CD4-positive, CD25-positive, alpha-beta regulatory T cell (primary cell): Measurements from ENCODE around the gene CCDC201. TPM values are rescaled to one million over a fixed set of nuclear protein-coding genes. Genes with fewer than 3 reads are reported as not detected.
"Not testable (repeated sequence)": the region's sequence is repeated elsewhere in the genome, so short reads cannot be mapped to it uniquely, and the experiment has no call there.

Source experiments
- ATAC-seq, 2 donors: fragments of 150-1000 bp; cut with Tn5 transposase; one replicate each; pipeline ENCODE4 v1.10.0; 2021; ENCODE audit warnings: low read depth in 2 of 2, moderate number of reproducible peaks in 2 of 2, moderate library complexity in 1 of 2
- DNase-seq, 3 donors: peaks; one replicate each; pipeline versions ENCODE4 v3.0.0 to v3.0.0-alpha.2; 2012 to 2022; ENCODE audit warnings: mixed read lengths in 1 of 3
- H3K27ac ChIP-seq: one replicate; pipeline ENCODE4 v1.7.0; 2013; ENCODE audit warnings: mild to moderate bottlenecking, low read length; ENCODE audit not compliant: insufficient read depth, poor library complexity, severe bottlenecking
- H3K27me3 ChIP-seq: one replicate; pipeline ENCODE4 v1.7.0; 2013; ENCODE audit warnings: low read length; ENCODE audit not compliant: control insufficient read depth, insufficient read depth
- H3K36me3 ChIP-seq: one replicate; pipeline ENCODE4 v1.7.0; 2013; ENCODE audit warnings: mild to moderate bottlenecking, low read length, moderate library complexity; ENCODE audit not compliant: control insufficient read depth, insufficient read depth
- H3K4me1 ChIP-seq: 2 replicates; pipeline ENCODE4 v1.7.0; 2013; ENCODE audit warnings: mild to moderate bottlenecking, low read length; ENCODE audit not compliant: insufficient read depth, control insufficient read depth, poor library complexity, severe bottlenecking
- H3K4me3 ChIP-seq: one replicate; pipeline ENCODE4 v1.7.0; 2013; ENCODE audit warnings: low read depth, mild to moderate bottlenecking, low read length, moderate library complexity
- H3K9me3 ChIP-seq, 2 experiments: 1 replicate in 1 of 2; 2 replicates in 1 of 2; pipeline ENCODE4 v1.7.0; 2013; ENCODE audit warnings: low read length in 2 of 2, mild to moderate bottlenecking in 1 of 2, moderate library complexity in 1 of 2; ENCODE audit not compliant: control insufficient read depth in 2 of 2
- H3K27ac Mint-ChIP-seq, 3 donors: one replicate each; pipeline ENCODE4 v1.8.0; 2020 to 2022; ENCODE audit warnings: mild to moderate bottlenecking in 3 of 3, mixed read lengths in 3 of 3, moderate library complexity in 2 of 3
- H3K27me3 Mint-ChIP-seq: one replicate; pipeline ENCODE4 v1.8.0; 2022; ENCODE audit warnings: mild to moderate bottlenecking, mixed read lengths
- H3K36me3 Mint-ChIP-seq: one replicate; pipeline ENCODE4 v1.8.0; 2020; ENCODE audit warnings: mixed read lengths
- H3K4me1 Mint-ChIP-seq, 4 donors: one replicate each; pipeline ENCODE4 v1.8.0; 2020 to 2022; ENCODE audit warnings: mixed read lengths in 4 of 4, mild to moderate bottlenecking in 1 of 4
- H3K4me3 Mint-ChIP-seq, 4 donors: one replicate each; pipeline ENCODE4 v1.8.0; 2020 to 2022; ENCODE audit warnings: mild to moderate bottlenecking in 4 of 4, mixed read lengths in 4 of 4, moderate library complexity in 3 of 4
- H3K9me3 Mint-ChIP-seq, 7 donors: one replicate each; pipeline ENCODE4 v1.8.0; 2020 to 2022; ENCODE audit warnings: mixed read lengths in 7 of 7, mild to moderate bottlenecking in 3 of 7, moderate library complexity in 2 of 7
- polyA plus RNA-seq, 4 donors: library from polyadenylated mRNA; unstranded; fragments of 300-500 nt; fragmentation: Illumina TruSeq; gene quantifications; one replicate each; pipeline ENCODE4 v1.2.3, GENCODE V29; 2021
- total RNA-seq: library from RNA; stranded (reverse); gene quantifications from one replicate; pipeline ENCODE4 v1.2.3, GENCODE V29; 2022

CCDC201 gene
- total and polyA plus RNA-seq, 5 donors from 2014 or later: not detected

- H3K4me1 ChIP-seq, ATAC-seq, H3K9me3 Mint-ChIP-seq, H3K4me3 Mint-ChIP-seq, DNase-seq, H3K27ac Mint-ChIP-seq, H3K27ac ChIP-seq, H3K27me3 ChIP-seq, H3K36me3 ChIP-seq, H3K9me3 ChIP-seq, H3K36me3 Mint-ChIP-seq, H3K4me1 Mint-ChIP-seq, H3K4me3 ChIP-seq: not testable (repeated sequence)
- peaks cover 10% of the 10 kb centered on the region for H3K27me3 Mint-ChIP-seq
Observed at GRCh38 chr7:45846536-45846935, 26.3 kb downstream of the CCDC201 start.

- not testable (repeated sequence) for H3K27ac ChIP-seq, H3K36me3 ChIP-seq, H3K27ac Mint-ChIP-seq, DNase-seq, H3K9me3 ChIP-seq, H3K27me3 Mint-ChIP-seq, H3K4me1 ChIP-seq, H3K36me3 Mint-ChIP-seq, ATAC-seq, H3K9me3 Mint-ChIP-seq, H3K4me1 Mint-ChIP-seq, H3K27me3 ChIP-seq, H3K4me3 ChIP-seq, H3K4me3 Mint-ChIP-seq
Observed at GRCh38 chr7:45841926-45842717, 30.8 kb downstream of the CCDC201 start.

- H3K36me3 Mint-ChIP-seq, DNase-seq: not testable (repeated sequence)
Observed at GRCh38 chr7:45838852-45839251, 34.0 kb downstream of the CCDC201 start.

GRCh38 chr7:45832433-45833177 is 40.3 kb downstream of the CCDC201 start:
- not testable (repeated sequence) for H3K27ac Mint-ChIP-seq, H3K4me3 Mint-ChIP-seq, DNase-seq, H3K9me3 ChIP-seq, H3K27ac ChIP-seq, H3K4me3 ChIP-seq, H3K4me1 ChIP-seq, H3K36me3 Mint-ChIP-seq, H3K9me3 Mint-ChIP-seq, H3K4me1 Mint-ChIP-seq, H3K27me3 Mint-ChIP-seq, H3K27me3 ChIP-seq, H3K36me3 ChIP-seq, ATAC-seq

More at GRCh38 chr7:45838852-45839251, 34.0 kb downstream of the CCDC201 start:
- H3K27me3 ChIP-seq, H3K4me3 Mint-ChIP-seq, H3K9me3 Mint-ChIP-seq, H3K4me3 ChIP-seq, H3K36me3 ChIP-seq, H3K4me1 ChIP-seq, H3K4me1 Mint-ChIP-seq, H3K27ac ChIP-seq, H3K27me3 Mint-ChIP-seq, H3K27ac Mint-ChIP-seq, ATAC-seq, H3K9me3 ChIP-seq: not testable (repeated sequence)

GRCh38 chr7:45829846-45830245 is 43.0 kb downstream of the CCDC201 start:
- ATAC-seq, H3K27ac ChIP-seq, H3K36me3 Mint-ChIP-seq, H3K4me1 Mint-ChIP-seq, H3K9me3 ChIP-seq, H3K27me3 ChIP-seq, DNase-seq, H3K36me3 ChIP-seq, H3K27ac Mint-ChIP-seq, H3K27me3 Mint-ChIP-seq, H3K4me3 Mint-ChIP-seq, H3K4me3 ChIP-seq, H3K9me3 Mint-ChIP-seq, H3K4me1 ChIP-seq: not testable (repeated sequence)

- DNase-seq, H3K27ac Mint-ChIP-seq, H3K27me3 Mint-ChIP-seq, ATAC-seq, H3K27ac ChIP-seq, H3K4me3 ChIP-seq, H3K9me3 Mint-ChIP-seq, H3K9me3 ChIP-seq, H3K27me3 ChIP-seq, H3K4me1 ChIP-seq, H3K36me3 Mint-ChIP-seq, H3K36me3 ChIP-seq, H3K4me1 Mint-ChIP-seq: not testable (repeated sequence)
- peak overlapping the region in 1 of 4 donors; percentile 81 for H3K4me3 Mint-ChIP-seq
Observed at GRCh38 chr7:45827731-45828130, 45.2 kb downstream of the CCDC201 start.

- not testable (repeated sequence) for H3K4me1 ChIP-seq, H3K27me3 ChIP-seq, DNase-seq, H3K36me3 Mint-ChIP-seq, H3K4me3 Mint-ChIP-seq, H3K27ac Mint-ChIP-seq, H3K27ac ChIP-seq, H3K36me3 ChIP-seq, H3K9me3 ChIP-seq, ATAC-seq, H3K4me3 ChIP-seq, H3K4me1 Mint-ChIP-seq, H3K9me3 Mint-ChIP-seq, H3K27me3 Mint-ChIP-seq
Observed at GRCh38 chr7:45826550-45826949, 46.3 kb downstream of the CCDC201 start.

GRCh38 chr7:45818763-45819162 is 54.1 kb downstream of the CCDC201 start:
- not testable (repeated sequence) for H3K36me3 ChIP-seq, DNase-seq, ATAC-seq, H3K27me3 ChIP-seq, H3K27me3 Mint-ChIP-seq, H3K27ac Mint-ChIP-seq, H3K4me3 Mint-ChIP-seq, H3K4me3 ChIP-seq, H3K36me3 Mint-ChIP-seq, H3K27ac ChIP-seq, H3K9me3 Mint-ChIP-seq, H3K4me1 Mint-ChIP-seq, H3K4me1 ChIP-seq, H3K9me3 ChIP-seq
